ENCODE measurements around the gene SUSD3. TPM values are rescaled to one million over a fixed set of nuclear protein-coding genes. Genes with fewer than 3 reads are reported as not detected.

Gene SUSD3
- total and polyA plus RNA-seq, 2 donors from 2014 or later: 12.2 to 34.6 TPM

DNA sequence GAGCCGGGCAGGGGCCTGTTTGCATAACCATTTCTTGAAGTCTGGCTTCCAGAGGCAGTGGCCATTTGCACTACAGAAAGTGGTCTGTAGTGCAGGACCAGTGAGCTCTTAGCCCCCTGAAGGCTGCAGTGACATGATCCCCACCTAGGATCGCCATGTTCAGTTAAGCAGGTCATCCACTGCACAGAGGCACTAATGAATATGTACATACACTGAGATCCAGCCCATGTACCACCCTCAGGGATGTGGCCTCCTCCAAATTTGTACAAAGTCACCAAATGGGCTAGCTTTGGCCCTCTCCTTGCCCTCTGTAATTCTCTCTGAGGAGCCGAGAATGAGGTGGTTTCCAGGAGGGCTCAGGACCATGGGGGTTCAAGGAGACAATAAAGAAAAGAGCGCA is 8.3 kb upstream of the SUSD3 start:
- TF ChIP-seq, protein P1, sequence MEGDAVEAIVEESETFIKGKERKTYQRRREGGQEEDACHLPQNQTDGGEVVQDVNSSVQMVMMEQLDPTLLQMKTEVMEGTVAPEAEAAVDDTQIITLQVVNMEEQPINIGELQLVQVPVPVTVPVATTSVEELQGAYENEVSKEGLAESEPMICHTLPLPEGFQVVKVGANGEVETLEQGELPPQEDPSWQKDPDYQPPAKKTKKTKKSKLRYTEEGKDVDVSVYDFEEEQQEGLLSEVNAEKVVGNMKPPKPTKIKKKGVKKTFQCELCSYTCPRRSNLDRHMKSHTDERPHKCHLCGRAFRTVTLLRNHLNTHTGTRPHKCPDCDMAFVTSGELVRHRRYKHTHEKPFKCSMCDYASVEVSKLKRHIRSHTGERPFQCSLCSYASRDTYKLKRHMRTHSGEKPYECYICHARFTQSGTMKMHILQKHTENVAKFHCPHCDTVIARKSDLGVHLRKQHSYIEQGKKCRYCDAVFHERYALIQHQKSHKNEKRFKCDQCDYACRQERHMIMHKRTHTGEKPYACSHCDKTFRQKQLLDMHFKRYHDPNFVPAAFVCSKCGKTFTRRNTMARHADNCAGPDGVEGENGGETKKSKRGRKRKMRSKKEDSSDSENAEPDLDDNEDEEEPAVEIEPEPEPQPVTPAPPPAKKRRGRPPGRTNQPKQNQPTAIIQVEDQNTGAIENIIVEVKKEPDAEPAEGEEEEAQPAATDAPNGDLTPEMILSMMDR (IDR thresholded peaks at IDR 0.05; ENCODE audit: borderline replicate concordance, extremely low read depth, insufficient read depth): no peak
- Histone ChIP-seq H3K4me3 (ENCODE audit: low read length in 3 of 3) (no peak overlapping the region), H3K9me3 (ENCODE audit: control insufficient read depth in 2 of 3, insufficient read depth in 1 of 3, low read length in 3 of 3) (no peaks in the 10 kb centered on the region), H3K27ac (ENCODE audit: low read depth in 2 of 2, low read length in 2 of 2) (no peak overlapping the region), H3K9ac (ENCODE audit: low read length in 3 of 3) (peak overlapping the region in 1 of 3 donors; percentile 26), H3K4me1 (ENCODE audit: control insufficient read depth in 2 of 3, insufficient read depth in 2 of 3, low read depth in 1 of 3, low read length in 3 of 3) (peaks cover 0 to 11% (median 8%) of the 10 kb centered on the region in 3 donors), H3K27me3 (ENCODE audit: control insufficient read depth, insufficient read depth, low read length) (no peaks in the 10 kb centered on the region), H3K36me3 (ENCODE audit: control insufficient read depth in 2 of 3, insufficient read depth in 3 of 3, low read length in 3 of 3) (no peaks in the 10 kb centered on the region)
- no peak for FAIRE-seq
- intact Hi-C loops (cut with DNase I): no loop called here
- DNase-seq: no peak

DNA sequence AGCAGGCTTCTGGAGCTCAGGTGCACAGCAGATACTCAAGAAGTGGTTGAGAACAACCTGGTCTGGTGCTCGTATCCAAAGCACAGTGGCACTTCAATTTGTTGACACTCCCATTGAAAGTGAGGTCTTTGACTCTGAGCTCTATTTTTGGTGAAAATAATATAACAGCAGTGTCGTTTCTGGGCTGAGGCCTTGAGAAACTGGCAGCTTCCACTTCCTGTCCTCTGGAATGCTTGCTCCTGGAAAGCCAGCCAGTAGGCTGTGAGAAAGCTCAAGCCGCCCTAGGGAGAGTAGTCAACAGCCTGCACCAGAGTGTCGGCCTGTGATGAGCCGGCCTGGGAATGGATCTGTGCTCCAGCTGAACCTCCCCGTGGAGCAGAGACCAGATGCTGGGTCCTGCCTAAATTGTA is 6.8 kb upstream of the SUSD3 start:
- Histone ChIP-seq H3K9ac (ENCODE audit: low read length in 3 of 3) (no peak overlapping the region), H3K4me3 (ENCODE audit: low read length in 3 of 3) (no peak overlapping the region), H3K9me3 (ENCODE audit: control insufficient read depth in 2 of 3, insufficient read depth in 1 of 3, low read length in 3 of 3) (no peaks in the 10 kb centered on the region), H3K27ac (ENCODE audit: low read depth in 2 of 2, low read length in 2 of 2) (no peak overlapping the region), H3K36me3 (ENCODE audit: control insufficient read depth in 2 of 3, insufficient read depth in 3 of 3, low read length in 3 of 3) (no peaks in the 10 kb centered on the region), H3K4me1 (ENCODE audit: control insufficient read depth in 2 of 3, insufficient read depth in 2 of 3, low read depth in 1 of 3, low read length in 3 of 3) (peaks cover 0 to 11% (median 8%) of the 10 kb centered on the region in 3 donors), H3K27me3 (ENCODE audit: control insufficient read depth, insufficient read depth, low read length) (no peaks in the 10 kb centered on the region)
- intact Hi-C loops (cut with DNase I): no loop called here
- FAIRE-seq (no peak), DNase-seq (peak in 3 of 5 donors; percentile 40 to 80 (median 62))
- TF ChIP-seq, protein P1 (IDR thresholded peaks at IDR 0.05; ENCODE audit: borderline replicate concordance, extremely low read depth, insufficient read depth): no peak

DNA sequence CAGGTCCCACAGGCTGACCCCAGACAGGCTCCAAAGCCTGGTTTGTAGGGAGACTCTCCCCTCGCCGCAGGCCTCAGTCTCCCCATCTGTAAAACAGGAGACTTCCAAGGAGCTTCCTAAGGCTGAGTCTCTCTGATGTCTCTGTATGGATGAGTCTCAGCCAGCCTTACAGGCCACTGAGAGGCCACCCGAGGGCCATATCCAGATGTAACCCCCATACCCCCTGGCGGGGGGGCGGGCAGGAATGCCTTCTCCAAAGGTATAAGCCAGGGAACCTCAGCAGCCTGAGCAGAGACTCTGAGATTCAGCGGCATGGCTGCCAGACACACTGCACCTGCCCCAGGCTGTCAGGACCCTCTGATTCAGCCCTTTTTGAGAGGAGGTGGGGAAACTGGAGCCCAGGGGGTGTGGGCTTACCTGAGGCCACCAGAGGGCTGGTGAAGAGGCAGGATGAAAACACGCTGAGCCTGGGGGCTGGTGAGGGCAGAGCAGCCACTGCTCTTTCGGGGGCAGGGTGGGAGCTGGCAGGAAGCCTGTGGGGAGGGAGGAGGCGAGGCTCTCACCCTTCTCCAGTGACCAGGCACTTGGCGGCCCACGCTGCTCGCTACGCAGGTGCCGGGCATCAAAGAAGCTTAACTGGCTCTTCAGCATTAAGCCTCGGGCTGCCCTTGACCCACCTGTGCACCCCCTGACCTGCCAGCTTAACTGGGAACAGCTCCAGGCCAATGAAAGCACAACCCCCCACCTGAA is 5.5 kb upstream of the SUSD3 start:
- Histone ChIP-seq H3K9me3 (ENCODE audit: control insufficient read depth in 2 of 3, insufficient read depth in 1 of 3, low read length in 3 of 3) (no peaks in the 10 kb centered on the region), H3K27ac (ENCODE audit: low read depth in 2 of 2, low read length in 2 of 2) (no peak overlapping the region), H3K9ac (ENCODE audit: low read length in 3 of 3) (no peak overlapping the region), H3K4me1 (ENCODE audit: control insufficient read depth in 2 of 3, insufficient read depth in 2 of 3, low read depth in 1 of 3, low read length in 3 of 3) (peaks cover 0 to 11% (median 8%) of the 10 kb centered on the region in 3 donors), H3K27me3 (ENCODE audit: control insufficient read depth, insufficient read depth, low read length) (no peaks in the 10 kb centered on the region), H3K36me3 (ENCODE audit: control insufficient read depth in 2 of 3, insufficient read depth in 3 of 3, low read length in 3 of 3) (no peaks in the 10 kb centered on the region), H3K4me3 (ENCODE audit: low read length in 3 of 3) (no peak overlapping the region)
- intact Hi-C loops (cut with DNase I): no loop called here
- TF ChIP-seq, protein P1 (IDR thresholded peaks at IDR 0.05; ENCODE audit: borderline replicate concordance, extremely low read depth, insufficient read depth): no peak
- DNase-seq (peak in 4 of 5 donors; percentile 49 to 71 (median 62)), FAIRE-seq (no peak)

Data from kidney (tissue), 14 donors.